ENCODE data around the gene CDC34. TPM values are rescaled to one million over a fixed set of nuclear protein-coding genes. Genes with fewer than 3 reads are reported as not detected.

CDC34 gene
- total RNA-seq, 4 donors from 2014 or later = 72.0 to 116 (median 103) TPM

DNA sequence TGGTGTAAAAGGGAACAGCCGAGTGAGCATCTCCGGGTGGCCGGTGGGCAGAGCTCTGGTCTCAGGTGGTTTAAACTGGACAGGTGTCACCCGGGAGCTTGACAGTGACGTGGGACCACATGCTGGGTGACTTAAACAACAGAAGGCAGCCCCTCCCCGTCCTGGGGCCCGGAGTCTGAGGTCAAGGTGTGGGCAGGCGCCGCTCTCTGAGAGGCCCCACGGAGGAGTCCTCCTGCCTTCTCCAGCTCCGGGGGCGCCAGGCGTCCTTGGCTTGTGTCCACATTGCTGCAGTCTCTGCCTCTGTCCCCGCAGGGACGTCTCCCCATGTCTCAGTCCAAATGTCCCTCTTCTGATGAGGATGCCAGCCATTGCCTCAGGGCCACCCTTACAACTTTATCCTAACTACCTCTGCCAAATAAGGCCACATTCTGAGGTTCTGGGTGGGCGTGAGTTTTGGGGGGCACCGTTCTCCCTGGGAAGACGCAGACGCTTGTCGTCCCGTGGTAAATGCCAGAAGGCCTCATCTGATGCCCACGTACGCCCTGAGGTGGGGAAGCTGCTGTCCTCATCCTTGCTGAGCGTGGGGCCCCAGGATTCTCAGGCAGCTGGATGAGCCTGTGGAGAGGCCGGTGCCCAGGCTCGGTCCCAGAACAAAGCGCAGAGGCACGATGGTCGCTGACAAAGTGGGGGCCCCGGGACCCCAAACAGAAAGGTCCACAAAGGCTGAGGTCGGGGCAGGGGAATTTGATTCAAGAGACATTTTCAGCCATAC, 25.2 kb downstream of the CDC34 start:
- no peaks in the 10 kb centered on the region for H3K36me3 ChIP-seq
- H3K9me3 ChIP-seq = no peaks in the 10 kb centered on the region
- peak overlapping the region; percentile 51 to 76 (median 62) for H3K27ac ChIP-seq
- no peak overlapping the region for H3K4me3 ChIP-seq
- 76% methylated on average over 31 of the region's 31 CpGs; no CpG with 5 or more reads in 1 of the 2 donors for WGBS, 2 donors (ENCODE audit: low coverage in 1 of 2)
- in situ Hi-C loops (cut with MboI; ENCODE audit: low pct_ligation_motif_present in 1 of 4, low pct_unique_long_range_greater_than_20kb in 1 of 4, low sequenced_read_pairs in 3 of 4) = no loop called here
- DNase-seq = no peak
- TF ChIP-seq, protein P1, sequence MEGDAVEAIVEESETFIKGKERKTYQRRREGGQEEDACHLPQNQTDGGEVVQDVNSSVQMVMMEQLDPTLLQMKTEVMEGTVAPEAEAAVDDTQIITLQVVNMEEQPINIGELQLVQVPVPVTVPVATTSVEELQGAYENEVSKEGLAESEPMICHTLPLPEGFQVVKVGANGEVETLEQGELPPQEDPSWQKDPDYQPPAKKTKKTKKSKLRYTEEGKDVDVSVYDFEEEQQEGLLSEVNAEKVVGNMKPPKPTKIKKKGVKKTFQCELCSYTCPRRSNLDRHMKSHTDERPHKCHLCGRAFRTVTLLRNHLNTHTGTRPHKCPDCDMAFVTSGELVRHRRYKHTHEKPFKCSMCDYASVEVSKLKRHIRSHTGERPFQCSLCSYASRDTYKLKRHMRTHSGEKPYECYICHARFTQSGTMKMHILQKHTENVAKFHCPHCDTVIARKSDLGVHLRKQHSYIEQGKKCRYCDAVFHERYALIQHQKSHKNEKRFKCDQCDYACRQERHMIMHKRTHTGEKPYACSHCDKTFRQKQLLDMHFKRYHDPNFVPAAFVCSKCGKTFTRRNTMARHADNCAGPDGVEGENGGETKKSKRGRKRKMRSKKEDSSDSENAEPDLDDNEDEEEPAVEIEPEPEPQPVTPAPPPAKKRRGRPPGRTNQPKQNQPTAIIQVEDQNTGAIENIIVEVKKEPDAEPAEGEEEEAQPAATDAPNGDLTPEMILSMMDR (IDR thresholded peaks at IDR 0.05) = no peak
- TF ChIP-seq POLR2A (IDR thresholded peaks at IDR 0.05) = no peak
- TF ChIP-seq POLR2AphosphoS5 (IDR thresholded peaks at IDR 0.05) = no peak
- no peak for TF ChIP-seq EP300 (IDR thresholded peaks at IDR 0.05; ENCODE audit: low read depth)
- intact Hi-C loops (cut with DNase I; ENCODE audit: low total_unique reads) = no loop called here
- H3K27me3 ChIP-seq = no peaks in the 10 kb centered on the region
- peaks cover 14 to 44% (median 24%) of the 10 kb centered on the region in 4 donors for H3K4me1 ChIP-seq

DNA sequence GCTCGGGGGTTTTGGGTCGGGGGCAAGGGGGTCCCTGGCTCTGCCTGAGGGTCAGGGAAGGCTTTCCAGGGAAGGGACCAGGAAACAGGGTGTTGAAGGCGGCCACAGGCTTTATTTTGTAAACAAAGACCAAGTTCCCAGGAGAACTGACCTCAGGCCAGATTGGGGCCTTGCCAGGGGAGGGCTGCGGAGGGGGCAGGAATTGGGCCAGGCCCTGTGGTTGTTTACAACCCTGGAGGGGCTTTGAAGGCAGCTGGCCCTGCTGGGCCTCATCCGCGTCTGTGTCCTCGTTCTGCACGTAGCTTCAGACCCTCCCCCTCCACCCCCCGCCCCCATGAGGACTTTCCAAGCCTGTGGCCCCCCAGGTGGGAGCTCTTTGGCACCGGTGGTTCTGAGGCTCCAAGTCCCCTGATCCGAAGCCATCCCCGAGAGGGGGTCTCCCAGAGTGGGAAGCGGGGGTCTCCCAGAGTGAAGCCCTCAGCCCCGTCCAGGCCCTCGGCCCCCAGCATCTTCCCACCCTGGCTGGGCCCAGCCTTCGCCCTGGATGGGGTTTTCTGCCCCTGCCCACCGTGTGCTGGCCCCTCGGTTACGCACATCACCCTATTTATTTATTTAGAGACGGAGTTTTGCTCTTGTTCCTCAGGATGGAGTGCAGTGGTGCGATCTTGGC, 27.3 kb downstream of the CDC34 start:
- WGBS, 2 donors (ENCODE audit: low coverage in 1 of 2) = 51% methylated on average over 19 of the region's 21 CpGs; no CpG with 5 or more reads in 1 of the 2 donors
- no peaks in the 10 kb centered on the region for H3K9me3 ChIP-seq
- intact Hi-C loops (cut with DNase I; ENCODE audit: low total_unique reads) = no loop called here
- in situ Hi-C loops (cut with MboI; ENCODE audit: low pct_ligation_motif_present in 1 of 4, low pct_unique_long_range_greater_than_20kb in 1 of 4, low sequenced_read_pairs in 3 of 4) = no loop called here
- peaks cover 14 to 33% (median 19%) of the 10 kb centered on the region in 4 donors for H3K4me1 ChIP-seq
- DNase-seq = peak; percentile 47
- H3K36me3 ChIP-seq = no peaks in the 10 kb centered on the region
- H3K27me3 ChIP-seq = no peaks in the 10 kb centered on the region
- H3K27ac ChIP-seq = peak overlapping the region; percentile 37 to 67 (median 52)
- TF ChIP-seq EP300 (IDR thresholded peaks at IDR 0.05; ENCODE audit: low read depth) (no peak), POLR2AphosphoS5 (IDR thresholded peaks at IDR 0.05) (no peak), POLR2A (IDR thresholded peaks at IDR 0.05) (no peak)
- TF ChIP-seq, protein P1 (IDR thresholded peaks at IDR 0.05) = no peak
- no peak overlapping the region for H3K4me3 ChIP-seq

GRCh38 chr19:560121-560520, 28.6 kb downstream of the CDC34 start:
- 66 to 74% methylated on average over 4 to 12 of the region's 12 CpGs for WGBS, 2 donors (ENCODE audit: low coverage in 1 of 2)
- no peak for TF ChIP-seq POLR2AphosphoS5 (IDR thresholded peaks at IDR 0.05)
- TF ChIP-seq, protein P1 (IDR thresholded peaks at IDR 0.05) = no peak
- Histone ChIP-seq H3K27me3 (no peaks in the 10 kb centered on the region), H3K4me1 (peaks cover 14 to 30% (median 19%) of the 10 kb centered on the region in 4 donors), H3K4me3 (no peak overlapping the region), H3K9me3 (no peaks in the 10 kb centered on the region), H3K36me3 (no peaks in the 10 kb centered on the region), H3K27ac (no peak overlapping the region)
- intact Hi-C loops (cut with DNase I; ENCODE audit: low total_unique reads) = no loop called here
- in situ Hi-C loops (cut with MboI; ENCODE audit: low pct_ligation_motif_present in 1 of 4, low pct_unique_long_range_greater_than_20kb in 1 of 4, low sequenced_read_pairs in 3 of 4) = no loop called here
- DNase-seq = no peak

DNA sequence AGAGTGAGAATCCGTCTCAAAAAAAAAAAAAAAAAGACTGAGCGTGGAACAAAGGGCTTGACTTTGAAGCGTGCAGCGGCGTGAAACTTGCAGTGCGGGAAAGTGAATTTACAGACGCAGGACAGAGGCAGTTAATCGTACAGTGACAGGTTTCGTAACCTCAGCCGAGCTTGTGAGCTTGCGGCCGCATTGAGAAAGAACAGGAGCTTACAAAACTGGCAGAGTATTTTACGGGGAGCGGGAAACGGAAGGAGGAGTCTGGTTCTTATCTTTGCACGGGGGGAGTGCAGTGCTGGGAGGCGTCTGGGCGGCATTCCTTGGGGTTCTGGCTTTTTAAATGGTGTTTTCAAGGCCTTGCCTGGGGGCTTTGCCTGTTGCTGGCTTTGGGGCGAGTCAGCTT, 34.8 kb downstream of the CDC34 start:
- TF ChIP-seq POLR2AphosphoS5 (IDR thresholded peaks at IDR 0.05) = peak; percentile 85 to 91 (median 91)
- TF ChIP-seq EP300 (IDR thresholded peaks at IDR 0.05; ENCODE audit: low read depth) = peak; percentile 89
- TF ChIP-seq, protein P1 (IDR thresholded peaks at IDR 0.05) = no peak
- in situ Hi-C loops (cut with MboI; ENCODE audit: low pct_ligation_motif_present in 1 of 4, low pct_unique_long_range_greater_than_20kb in 1 of 4, low sequenced_read_pairs in 3 of 4) = no loop called here
- H3K27ac ChIP-seq = peak overlapping the region; percentile 40 to 88 (median 81)

More for the DNA sequence above, 34.8 kb downstream of the CDC34 start:
- Histone ChIP-seq H3K36me3 (no peaks in the 10 kb centered on the region), H3K4me3 (no peak overlapping the region), H3K9me3 (no peaks in the 10 kb centered on the region), H3K27me3 (no peaks in the 10 kb centered on the region), H3K4me1 (peaks cover 7 to 8% (median 7%) of the 10 kb centered on the region in 4 donors)
- intact Hi-C loops (cut with DNase I; ENCODE audit: low total_unique reads) = no loop called here
- 63 to 65% methylated on average over 16 to 19 of the region's 19 CpGs for WGBS, 2 donors (ENCODE audit: low coverage in 1 of 2)
- DNase-seq = peak; percentile 61
